Measurements from ENCODE around the gene C19orf44. TPM values are rescaled to one million over a fixed set of nuclear protein-coding genes. Genes with fewer than 3 reads are reported as not detected.
A peak's percentile ranks its signal among the peaks of the same experiment; 100 is the strongest.
"Not testable (repeated sequence)": the region's sequence is repeated elsewhere in the genome, so short reads cannot be mapped to it uniquely, and the experiment has no call there.

C19orf44 gene
- total RNA-seq, 1 experiment from 2014 or later, result 9.8 TPM

GRCh38 chr19:16463341-16463990 is 32.7 kb upstream of the C19orf44 start:
- no peaks in the 10 kb centered on the region for H3K9me3 ChIP-seq
- H3K4me3 ChIP-seq, result no peak overlapping the region
- DNase-seq, result no peak
- H3K27me3 ChIP-seq, result no peaks in the 10 kb centered on the region
- peaks cover 5% of the 10 kb centered on the region for H3K36me3 ChIP-seq

- Histone ChIP-seq H3K9me3 (no peaks in the 10 kb centered on the region), H3K27me3 (no peaks in the 10 kb centered on the region), H3K4me3 (no peak overlapping the region), H3K36me3 (peaks cover 5% of the 10 kb centered on the region)
- no peak for DNase-seq
Measured at GRCh38 chr19:16463991-16464575, 32.1 kb upstream of the C19orf44 start.

GRCh38 chr19:16465239-16465638 is 31.0 kb upstream of the C19orf44 start:
- Histone ChIP-seq H3K9me3 (no peaks in the 10 kb centered on the region), H3K4me3 (no peak overlapping the region), H3K27me3 (no peaks in the 10 kb centered on the region), H3K36me3 (peaks cover 5% of the 10 kb centered on the region)
- DNase-seq, result no peak

- not testable (repeated sequence) for DNase-seq, H3K36me3 ChIP-seq, H3K9me3 ChIP-seq, H3K4me3 ChIP-seq, H3K27me3 ChIP-seq
Measured at GRCh38 chr19:16466802-16467427, 29.3 kb upstream of the C19orf44 start.

GRCh38 chr19:16467581-16467980 is 28.6 kb upstream of the C19orf44 start:
- peaks cover under 1% of the 10 kb centered on the region; the same call in 1 of the 2 replicates for H3K9me3 ChIP-seq
- peaks cover 8% of the 10 kb centered on the region for H3K36me3 ChIP-seq
- no peaks in the 10 kb centered on the region for H3K27me3 ChIP-seq
- DNase-seq, result no peak
- H3K4me3 ChIP-seq, result no peak overlapping the region

GRCh38 chr19:16470541-16470910 is 25.7 kb upstream of the C19orf44 start:
- Histone ChIP-seq H3K27me3 (no peaks in the 10 kb centered on the region), H3K4me3 (peak overlapping the region; percentile 72), H3K36me3 (peaks cover 3% of the 10 kb centered on the region; the same call in 1 of the 2 replicates), H3K9me3 (peaks cover 6% of the 10 kb centered on the region)
- no peak for DNase-seq

GRCh38 chr19:16470911-16471811 is 25.0 kb upstream of the C19orf44 start:
- peak; percentile 54 for DNase-seq
- peaks cover 3% of the 10 kb centered on the region; the same call in 1 of the 2 replicates for H3K36me3 ChIP-seq
- H3K4me3 ChIP-seq, result peak overlapping the region; percentile 72
- no peaks in the 10 kb centered on the region for H3K27me3 ChIP-seq
- H3K9me3 ChIP-seq, result peaks cover 6% of the 10 kb centered on the region

- H3K27me3 ChIP-seq, H3K36me3 ChIP-seq, H3K9me3 ChIP-seq, DNase-seq: not testable (repeated sequence)
- peak overlapping the region; percentile 72 for H3K4me3 ChIP-seq
Measured at GRCh38 chr19:16472559-16472899, 23.7 kb upstream of the C19orf44 start.

GRCh38 chr19:16472992-16473391 is 23.2 kb upstream of the C19orf44 start:
- no peak for DNase-seq
- Histone ChIP-seq H3K36me3 (0 out of 2 replicates have a peak, but pooled peaks cover 3% of the 10 kb centered on the region), H3K9me3 (peaks cover 6% of the 10 kb centered on the region), H3K4me3 (no peak overlapping the region), H3K27me3 (no peaks in the 10 kb centered on the region; the same call in 1 of the 2 replicates)

- DNase-seq, result peak; percentile 26
- Histone ChIP-seq H3K36me3 (0 out of 2 replicates have a peak, but pooled peaks cover 3% of the 10 kb centered on the region), H3K27me3 (no peaks in the 10 kb centered on the region; the same call in 1 of the 2 replicates), H3K9me3 (peaks cover 6% of the 10 kb centered on the region), H3K4me3 (no peak overlapping the region)
Measured at GRCh38 chr19:16473875-16474392, 22.3 kb upstream of the C19orf44 start.

- H3K9me3 ChIP-seq, result peaks cover 6% of the 10 kb centered on the region
- H3K36me3 ChIP-seq, result no peaks in the 10 kb centered on the region
- no peak overlapping the region for H3K4me3 ChIP-seq
- DNase-seq, result no peak
- no peaks in the 10 kb centered on the region; the same call in 1 of the 2 replicates for H3K27me3 ChIP-seq
Measured at GRCh38 chr19:16476401-16476800, 19.8 kb upstream of the C19orf44 start.

GRCh38 chr19:16477311-16477710 is 18.9 kb upstream of the C19orf44 start:
- Histone ChIP-seq H3K9me3 (peaks cover 6% of the 10 kb centered on the region), H3K27me3 (no peaks in the 10 kb centered on the region; the same call in 1 of the 2 replicates), H3K36me3 (no peaks in the 10 kb centered on the region), H3K4me3 (no peak overlapping the region)
- no peak for DNase-seq

GRCh38 chr19:16482745-16483144 is 13.4 kb upstream of the C19orf44 start:
- DNase-seq, result no peak
- Histone ChIP-seq H3K4me3 (no peak overlapping the region), H3K27me3 (0 out of 2 replicates have a peak, but pooled peaks cover 2% of the 10 kb centered on the region), H3K36me3 (no peaks in the 10 kb centered on the region), H3K9me3 (no peaks in the 10 kb centered on the region)

- H3K27me3 ChIP-seq, H3K36me3 ChIP-seq, H3K9me3 ChIP-seq, DNase-seq, H3K4me3 ChIP-seq: not testable (repeated sequence)
Measured at GRCh38 chr19:16486476-16486875, 9.7 kb upstream of the C19orf44 start.

GRCh38 chr19:16496613-16496983 is 404 bp downstream of the C19orf44 start:
- peak overlapping the region; percentile 94 for H3K4me3 ChIP-seq
- peaks cover 10% of the 10 kb centered on the region for H3K36me3 ChIP-seq
- H3K27me3 ChIP-seq, result no peaks in the 10 kb centered on the region
- no peaks in the 10 kb centered on the region for H3K9me3 ChIP-seq
- peak; percentile 74 for DNase-seq

- H3K27me3 ChIP-seq, result no peaks in the 10 kb centered on the region
- peaks cover 10% of the 10 kb centered on the region for H3K36me3 ChIP-seq
- peak overlapping the region; percentile 94 for H3K4me3 ChIP-seq
- DNase-seq, result peak; percentile 66
- no peaks in the 10 kb centered on the region for H3K9me3 ChIP-seq
Measured at GRCh38 chr19:16497042-16497441, 848 bp downstream of the C19orf44 start.

- Histone ChIP-seq H3K4me3 (no peak overlapping the region), H3K36me3 (peaks cover 14% of the 10 kb centered on the region), H3K27me3 (no peaks in the 10 kb centered on the region), H3K9me3 (no peaks in the 10 kb centered on the region)
- no peak for DNase-seq
Measured at GRCh38 chr19:16497837-16498236, 1.6 kb downstream of the C19orf44 start.
